GM12875 (cell line): Measurements from ENCODE around the gene GTF3C5.

Source experiments
- H3K4me3 ChIP-seq: one replicate; pipeline ENCODE4 v1.5.1; 2011; ENCODE audit warnings: low read depth, low read length, control low read depth
- CTCF ChIP-seq: IDR thresholded peaks from 2 replicates; pipeline ENCODE4 v1.5.1; 2011; ENCODE audit warnings: low read depth, mild to moderate bottlenecking, control low read depth, inconsistent platforms, low read length, moderate library complexity, borderline replicate concordance; ENCODE audit not compliant: insufficient read depth

GTF3C5 gene

DNA sequence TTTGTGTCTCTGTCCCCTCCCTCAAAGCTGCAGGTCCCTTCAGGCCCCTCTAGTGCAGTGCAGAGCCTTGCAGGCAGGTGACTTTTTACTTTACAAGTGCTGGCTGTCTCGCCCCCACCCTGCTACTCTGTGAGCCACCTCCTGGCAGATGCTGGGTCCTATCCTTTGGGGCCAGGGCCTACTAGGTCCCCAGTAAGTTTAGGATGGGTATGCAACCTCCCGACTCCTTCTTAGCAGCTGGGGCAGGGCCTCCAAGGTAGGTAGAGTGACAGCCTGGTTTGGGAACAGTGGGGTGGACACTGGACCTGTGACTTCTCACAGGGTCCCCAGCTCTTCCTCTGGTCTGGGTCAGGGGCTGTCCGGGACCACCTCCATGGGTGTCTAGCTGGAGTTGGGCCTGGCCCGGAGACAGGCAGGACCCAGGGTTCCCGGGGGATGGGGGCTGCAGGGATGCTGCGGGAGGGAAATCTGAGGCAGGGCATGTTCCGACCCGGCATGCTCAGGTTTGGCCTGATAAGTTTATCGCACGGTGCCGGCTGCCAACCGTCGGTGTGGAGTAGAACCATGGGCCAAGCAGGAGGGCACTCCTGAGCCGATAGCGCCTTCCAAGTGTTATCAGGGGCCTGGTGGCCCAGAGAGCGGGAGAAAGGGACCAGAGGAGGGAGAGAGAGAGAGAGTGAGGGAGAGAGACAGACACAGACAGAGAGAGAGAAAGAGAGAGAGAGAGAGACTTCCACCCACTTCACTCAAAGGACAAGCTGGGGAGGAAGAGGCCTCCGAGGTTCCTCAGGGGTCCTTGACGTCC is 31.8 kb upstream of the GTF3C5 start:
- TF ChIP-seq CTCF = no peak
- no peak overlapping the region for H3K4me3 ChIP-seq

- TF ChIP-seq CTCF = no peak
- no peak overlapping the region for H3K4me3 ChIP-seq
These were observed 28.4 kb upstream of the GTF3C5 start for GRCh38 chr9:133002147-133003070.

GRCh38 chr9:133003071-133003461 is 27.7 kb upstream of the GTF3C5 start:
- TF ChIP-seq CTCF = no peak

GRCh38 chr9:133003671-133004090 is 27.1 kb upstream of the GTF3C5 start:
- TF ChIP-seq CTCF = no peak
- H3K4me3 ChIP-seq = no peak overlapping the region

More at GRCh38 chr9:133003071-133003461, 27.7 kb upstream of the GTF3C5 start:
- no peak overlapping the region for H3K4me3 ChIP-seq

DNA sequence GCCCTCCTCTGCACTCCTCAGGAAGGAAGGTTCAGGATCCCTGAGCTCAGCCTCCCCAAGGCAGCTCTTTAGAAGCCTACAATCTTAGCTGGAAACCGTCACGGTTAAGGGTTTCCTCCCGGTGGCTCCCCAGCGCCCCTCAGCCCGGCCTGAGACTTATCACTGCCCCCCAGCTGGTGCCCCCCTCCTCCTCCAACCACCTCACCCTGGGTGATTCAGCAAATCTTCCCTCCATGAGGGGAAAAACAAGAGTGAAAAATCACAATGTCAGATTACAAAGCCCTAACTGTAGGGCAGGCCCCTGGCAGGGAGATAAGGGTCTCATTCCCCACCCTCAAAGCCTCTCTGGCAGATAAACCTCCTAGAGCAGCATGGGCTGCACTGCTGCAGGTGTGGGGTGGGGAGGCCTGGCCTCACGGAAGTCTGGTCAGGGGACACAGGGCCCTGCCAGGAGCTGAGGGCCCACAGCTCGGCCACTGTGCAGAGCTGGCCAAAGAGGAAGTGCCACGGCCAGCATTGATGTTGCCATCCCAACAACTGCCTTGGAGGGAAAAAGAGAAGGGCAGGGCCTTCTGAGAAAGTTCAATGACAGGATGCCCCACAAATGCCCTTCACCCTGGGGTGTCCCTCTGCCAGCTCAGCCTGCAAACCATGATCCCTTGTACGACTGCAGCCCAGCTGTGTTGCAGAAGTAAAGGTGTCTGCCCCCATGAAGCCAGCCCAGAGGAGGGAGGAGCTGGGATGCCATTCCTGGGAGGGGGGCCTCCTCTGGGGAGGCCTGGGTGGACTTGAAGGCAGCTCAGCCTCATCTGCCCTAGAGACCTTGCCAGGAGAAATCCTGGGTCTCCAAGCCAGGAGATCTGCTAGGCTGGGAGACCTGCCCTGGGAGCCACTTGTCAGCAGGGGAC is 26.5 kb upstream of the GTF3C5 start:
- no peak overlapping the region for H3K4me3 ChIP-seq
- TF ChIP-seq CTCF = no peak

DNA sequence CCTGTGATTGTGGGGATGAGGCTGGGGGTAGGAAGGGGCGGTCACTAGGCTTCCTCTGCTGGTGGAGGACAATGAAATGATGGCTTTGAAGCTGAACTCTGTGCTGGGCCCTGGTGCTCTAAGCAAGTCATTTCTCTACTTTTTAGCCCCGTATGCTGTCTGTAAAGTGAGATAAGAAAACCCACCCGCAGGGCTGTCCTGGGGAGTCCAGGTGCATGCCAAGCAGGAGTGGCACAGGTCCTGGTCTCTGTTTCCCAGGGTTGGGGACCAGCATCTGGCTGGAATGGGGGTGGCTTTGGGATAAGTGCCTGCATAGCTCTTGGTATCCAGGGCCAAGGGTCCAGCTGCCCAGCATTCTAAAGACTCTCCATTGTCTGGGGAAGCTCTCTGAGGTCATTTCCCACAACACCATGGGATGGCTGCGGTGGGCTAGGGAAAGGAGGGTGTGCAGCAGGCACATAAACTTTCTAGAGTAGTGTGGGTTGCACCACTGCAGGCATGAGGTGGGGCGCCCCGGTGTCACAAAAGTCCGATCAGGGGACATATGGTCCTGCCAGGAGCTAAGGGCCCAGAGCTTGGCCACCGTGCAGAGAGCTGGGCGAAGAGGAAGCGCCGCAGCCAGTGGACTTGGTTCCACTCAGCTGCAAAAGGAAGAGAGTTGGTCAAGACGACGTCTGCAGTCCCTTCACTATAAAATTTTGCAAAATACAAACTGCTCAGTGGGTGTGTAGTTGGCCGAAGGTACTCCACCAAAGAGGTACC is 25.6 kb upstream of the GTF3C5 start:
- no peak overlapping the region for H3K4me3 ChIP-seq
- no peak for TF ChIP-seq CTCF
